PFSK-1 (cell line): ENCODE results near the gene SIGLEC15.

Source experiments
- FOXP2 ChIP-seq: optimal IDR thresholded peaks from 2 replicates; pipeline ENCODE3; 2011; ENCODE audit warnings: borderline replicate concordance, control low read depth, inconsistent platforms; ENCODE audit not compliant: insufficient read depth; ENCODE audit errors: extremely low read length, extremely low read depth
- POLR2AphosphoS5 ChIP-seq: IDR thresholded peaks from 2 replicates; pipeline ENCODE4 v1.6.1; 2012; ENCODE audit warnings: low read depth, mild to moderate bottlenecking, control low read depth, low read length, moderate library complexity
- SIN3A ChIP-seq: IDR thresholded peaks from 2 replicates; pipeline ENCODE4 v1.6.1; 2012; ENCODE audit warnings: mild to moderate bottlenecking, low read length, moderate library complexity, borderline replicate concordance; ENCODE audit not compliant: insufficient read depth
- TAF1 ChIP-seq: IDR thresholded peaks from 2 replicates; pipeline ENCODE4 v1.6.1; 2012; ENCODE audit warnings: low read length, control low read depth, borderline replicate concordance; ENCODE audit not compliant: insufficient read depth
- TF ChIP-seq, protein P1 (sequence below), 2 experiments: IDR thresholded peaks; 2 replicates each; pipeline versions ENCODE4 v1.6.1 to v1.8.0; 2011 to 2012; ENCODE audit warnings: low read depth in 2 of 2, low read length in 2 of 2, control low read depth in 1 of 2, inconsistent platforms in 1 of 2, mild to moderate bottlenecking in 1 of 2, moderate library complexity in 1 of 2; ENCODE audit not compliant: insufficient read depth in 1 of 2

The SIGLEC15 gene

DNA sequence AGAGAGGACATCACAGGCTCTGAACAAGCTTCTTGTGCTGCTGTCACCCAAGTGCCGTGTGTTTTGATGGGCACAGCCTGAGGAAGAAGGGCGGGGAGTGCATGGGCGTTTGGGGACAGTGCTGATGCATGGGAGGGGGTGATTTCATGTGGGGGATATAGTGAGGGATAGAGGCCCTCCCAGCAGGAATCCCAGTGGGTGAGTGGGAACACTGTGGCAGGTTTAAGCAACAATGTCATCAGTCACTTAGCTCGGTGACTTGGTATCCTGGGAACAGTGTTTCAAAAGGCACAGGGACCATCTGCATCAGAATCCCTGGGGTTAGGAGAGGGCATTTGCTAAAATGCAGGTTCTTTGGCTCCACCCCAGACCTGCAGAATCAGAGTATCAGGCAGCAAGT is 609 bp downstream of the SIGLEC15 start:
- TF ChIP-seq SIN3A (no peak), FOXP2 (no peak), POLR2AphosphoS5 (no peak), TAF1 (no peak)
- TF ChIP-seq, protein P1, sequence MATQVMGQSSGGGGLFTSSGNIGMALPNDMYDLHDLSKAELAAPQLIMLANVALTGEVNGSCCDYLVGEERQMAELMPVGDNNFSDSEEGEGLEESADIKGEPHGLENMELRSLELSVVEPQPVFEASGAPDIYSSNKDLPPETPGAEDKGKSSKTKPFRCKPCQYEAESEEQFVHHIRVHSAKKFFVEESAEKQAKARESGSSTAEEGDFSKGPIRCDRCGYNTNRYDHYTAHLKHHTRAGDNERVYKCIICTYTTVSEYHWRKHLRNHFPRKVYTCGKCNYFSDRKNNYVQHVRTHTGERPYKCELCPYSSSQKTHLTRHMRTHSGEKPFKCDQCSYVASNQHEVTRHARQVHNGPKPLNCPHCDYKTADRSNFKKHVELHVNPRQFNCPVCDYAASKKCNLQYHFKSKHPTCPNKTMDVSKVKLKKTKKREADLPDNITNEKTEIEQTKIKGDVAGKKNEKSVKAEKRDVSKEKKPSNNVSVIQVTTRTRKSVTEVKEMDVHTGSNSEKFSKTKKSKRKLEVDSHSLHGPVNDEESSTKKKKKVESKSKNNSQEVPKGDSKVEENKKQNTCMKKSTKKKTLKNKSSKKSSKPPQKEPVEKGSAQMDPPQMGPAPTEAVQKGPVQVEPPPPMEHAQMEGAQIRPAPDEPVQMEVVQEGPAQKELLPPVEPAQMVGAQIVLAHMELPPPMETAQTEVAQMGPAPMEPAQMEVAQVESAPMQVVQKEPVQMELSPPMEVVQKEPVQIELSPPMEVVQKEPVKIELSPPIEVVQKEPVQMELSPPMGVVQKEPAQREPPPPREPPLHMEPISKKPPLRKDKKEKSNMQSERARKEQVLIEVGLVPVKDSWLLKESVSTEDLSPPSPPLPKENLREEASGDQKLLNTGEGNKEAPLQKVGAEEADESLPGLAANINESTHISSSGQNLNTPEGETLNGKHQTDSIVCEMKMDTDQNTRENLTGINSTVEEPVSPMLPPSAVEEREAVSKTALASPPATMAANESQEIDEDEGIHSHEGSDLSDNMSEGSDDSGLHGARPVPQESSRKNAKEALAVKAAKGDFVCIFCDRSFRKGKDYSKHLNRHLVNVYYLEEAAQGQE (IDR thresholded peaks at IDR 0.05; ENCODE audit: insufficient read depth in 1 of 2, low read depth in 2 of 2, low read length in 2 of 2), result no peak

DNA sequence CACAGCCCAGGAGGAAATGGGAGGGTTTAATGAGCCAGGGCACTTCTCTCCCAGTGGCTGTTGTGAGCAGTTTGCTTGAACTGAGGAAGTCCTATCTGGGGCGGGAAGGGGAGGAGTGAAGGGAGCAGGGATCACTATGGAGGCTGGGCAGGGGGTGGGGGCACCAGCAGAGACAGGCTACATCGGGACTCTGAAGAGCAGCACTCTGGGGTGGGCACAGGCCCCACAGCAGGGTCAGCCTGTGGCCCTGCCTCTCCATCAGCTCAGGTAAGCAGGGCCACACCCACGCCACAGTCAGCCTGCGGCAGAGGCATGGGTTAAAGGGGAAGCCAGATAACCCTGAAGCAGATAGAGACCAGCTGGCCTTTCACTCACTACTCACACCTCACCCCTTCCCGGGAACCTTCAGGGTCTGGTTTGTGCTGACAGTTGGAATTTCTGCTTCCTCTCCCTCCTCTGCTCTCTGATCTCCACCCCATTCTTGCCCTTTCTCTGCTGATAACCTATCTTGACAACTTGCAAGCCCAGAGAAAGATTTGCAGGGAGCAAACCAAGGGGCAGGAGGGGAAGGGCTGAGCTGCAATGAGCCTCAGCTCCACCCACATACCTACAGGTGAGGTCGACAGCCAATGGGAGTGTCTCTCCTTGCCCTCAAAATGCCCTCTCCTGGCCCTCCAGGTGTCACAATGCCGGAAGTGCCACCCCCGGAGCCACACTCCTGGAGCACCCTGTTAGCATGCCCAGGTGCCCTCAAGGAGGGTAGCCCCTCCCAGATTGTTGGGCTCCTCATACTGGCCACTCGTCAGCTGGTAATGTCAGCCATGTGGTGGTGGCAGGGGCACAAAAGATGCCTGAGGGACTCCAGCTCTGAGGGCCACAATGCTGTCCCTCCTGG is 3.7 kb downstream of the SIGLEC15 start:
- no peak for TF ChIP-seq FOXP2
- TF ChIP-seq POLR2AphosphoS5, result no peak
- TF ChIP-seq TAF1, result no peak
- TF ChIP-seq, protein P1 (IDR thresholded peaks at IDR 0.05; ENCODE audit: insufficient read depth in 1 of 2, low read depth in 2 of 2, low read length in 2 of 2), result no peak
- no peak for TF ChIP-seq SIN3A

DNA sequence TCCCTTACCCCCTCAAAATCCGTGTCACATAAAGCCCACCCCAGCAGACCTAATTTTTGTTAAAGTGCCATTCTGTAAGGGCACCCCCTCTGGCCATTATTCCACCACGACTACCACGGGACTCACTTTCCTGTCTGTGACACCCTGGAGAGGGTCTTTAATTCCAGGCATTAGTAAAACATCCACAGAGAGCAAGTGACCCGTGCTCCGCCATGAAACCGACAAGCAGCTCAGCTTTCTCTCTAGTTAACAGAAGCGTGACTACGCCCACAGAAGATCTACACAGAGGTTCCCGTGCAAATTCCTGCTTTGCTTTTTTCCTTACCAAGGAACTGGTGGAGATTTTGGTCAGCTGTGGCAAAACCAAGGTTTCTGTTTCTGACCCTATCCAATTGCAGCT is 4.4 kb downstream of the SIGLEC15 start:
- no peak for TF ChIP-seq SIN3A
- TF ChIP-seq, protein P1 (IDR thresholded peaks at IDR 0.05; ENCODE audit: insufficient read depth in 1 of 2, low read depth in 2 of 2, low read length in 2 of 2), result no peak
- no peak for TF ChIP-seq TAF1
- no peak for TF ChIP-seq POLR2AphosphoS5

DNA sequence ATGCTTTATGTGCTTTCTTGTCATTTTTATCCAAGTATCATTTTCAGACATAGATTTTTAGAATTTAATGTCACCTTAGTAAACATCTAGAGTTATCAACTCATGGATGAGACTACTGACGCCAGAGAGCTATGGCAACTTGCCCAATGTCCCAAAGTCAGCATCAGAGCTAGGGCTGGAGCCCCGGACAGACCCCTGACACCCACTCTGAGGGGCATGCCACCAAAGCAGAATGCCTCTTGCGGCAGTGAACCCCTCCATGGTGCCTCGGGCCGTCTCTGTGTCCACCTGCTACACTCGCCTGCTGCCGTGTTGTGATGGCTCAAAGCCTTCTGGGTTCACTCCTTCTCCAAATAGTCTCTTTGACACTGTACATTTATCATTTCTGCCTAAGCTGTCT is 5.4 kb downstream of the SIGLEC15 start:
- no peak for TF ChIP-seq SIN3A
- TF ChIP-seq POLR2AphosphoS5, result no peak
- no peak for TF ChIP-seq FOXP2
- TF ChIP-seq TAF1, result no peak
- TF ChIP-seq, protein P1 (IDR thresholded peaks at IDR 0.05; ENCODE audit: insufficient read depth in 1 of 2, low read depth in 2 of 2, low read length in 2 of 2), result no peak
